ENCODE measurements around the gene PTPRG. TPM values are rescaled to one million over a fixed set of nuclear protein-coding genes. Genes with fewer than 3 reads are reported as not detected.
A peak's percentile ranks its signal among the peaks of the same experiment; 100 is the strongest.

PTPRG gene
- polyA plus RNA-seq, 1 donor (not counting 4 experiments of a cell fraction or from before 2014, with no cell fraction given): 12.1 TPM

DNA sequence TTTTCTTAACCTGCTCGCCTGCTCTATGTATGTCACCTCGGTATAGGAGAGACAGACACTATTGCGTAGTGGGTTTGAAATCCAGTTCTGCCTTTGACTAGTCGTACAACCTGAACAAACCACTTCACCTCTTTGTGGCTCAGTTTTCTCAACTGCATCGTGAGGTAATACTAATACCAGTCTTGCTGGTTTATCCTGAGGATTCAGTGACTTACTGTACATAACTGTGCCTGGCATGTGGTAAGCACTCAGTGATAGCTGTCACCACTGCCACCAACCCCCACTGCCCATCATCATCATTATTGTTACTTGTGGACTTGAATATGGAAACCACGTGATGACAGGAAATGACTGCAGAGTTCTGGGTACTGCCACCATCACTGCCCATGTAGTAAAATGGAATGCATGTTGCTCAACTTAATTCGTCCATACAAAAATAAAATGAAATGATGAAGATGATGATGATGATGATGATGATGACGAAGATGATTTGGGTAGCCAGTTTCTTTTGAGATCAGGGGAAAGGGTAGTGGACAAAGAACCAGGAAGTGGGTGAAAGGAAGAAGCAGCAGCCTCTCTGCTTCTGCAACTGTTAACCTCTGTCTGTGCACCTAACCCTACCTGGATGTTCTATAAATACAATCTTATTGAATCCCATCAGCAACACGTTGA lies 583.9 kb downstream of the PTPRG start:
- peaks cover 6% of the 10 kb centered on the region for H3K4me1 ChIP-seq (ENCODE audit: control insufficient read depth, extremely low read depth, insufficient read depth, low read length)
- no peaks in the 10 kb centered on the region for H3K79me2 ChIP-seq (ENCODE audit: control insufficient read depth, insufficient read depth, low read length)
- H4K20me1 ChIP-seq (ENCODE audit: control insufficient read depth, extremely low read depth, insufficient read depth, low read length): no peaks in the 10 kb centered on the region
- no peak for TF ChIP-seq EZH2 (IDR thresholded peaks at IDR 0.05; ENCODE audit: low read length)
- TF ChIP-seq, protein P1, sequence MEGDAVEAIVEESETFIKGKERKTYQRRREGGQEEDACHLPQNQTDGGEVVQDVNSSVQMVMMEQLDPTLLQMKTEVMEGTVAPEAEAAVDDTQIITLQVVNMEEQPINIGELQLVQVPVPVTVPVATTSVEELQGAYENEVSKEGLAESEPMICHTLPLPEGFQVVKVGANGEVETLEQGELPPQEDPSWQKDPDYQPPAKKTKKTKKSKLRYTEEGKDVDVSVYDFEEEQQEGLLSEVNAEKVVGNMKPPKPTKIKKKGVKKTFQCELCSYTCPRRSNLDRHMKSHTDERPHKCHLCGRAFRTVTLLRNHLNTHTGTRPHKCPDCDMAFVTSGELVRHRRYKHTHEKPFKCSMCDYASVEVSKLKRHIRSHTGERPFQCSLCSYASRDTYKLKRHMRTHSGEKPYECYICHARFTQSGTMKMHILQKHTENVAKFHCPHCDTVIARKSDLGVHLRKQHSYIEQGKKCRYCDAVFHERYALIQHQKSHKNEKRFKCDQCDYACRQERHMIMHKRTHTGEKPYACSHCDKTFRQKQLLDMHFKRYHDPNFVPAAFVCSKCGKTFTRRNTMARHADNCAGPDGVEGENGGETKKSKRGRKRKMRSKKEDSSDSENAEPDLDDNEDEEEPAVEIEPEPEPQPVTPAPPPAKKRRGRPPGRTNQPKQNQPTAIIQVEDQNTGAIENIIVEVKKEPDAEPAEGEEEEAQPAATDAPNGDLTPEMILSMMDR (optimal IDR thresholded peaks at IDR 0.05 in 1 of 3, IDR thresholded peaks at IDR 0.05 in 1 of 3, conservative IDR thresholded peaks at IDR 0.05 in 1 of 3; ENCODE audit: extremely low read depth in 1 of 3, insufficient read depth in 2 of 3, low read length in 3 of 3): no peak
- no peak overlapping the region for H3K4me3 ChIP-seq (ENCODE audit: control insufficient read depth in 2 of 3, extremely low read depth in 1 of 3, insufficient read depth in 2 of 3, low read depth in 1 of 3, low read length in 3 of 3)
- H2AFZ ChIP-seq (ENCODE audit: control insufficient read depth, low read length): no peak overlapping the region
- H3K27ac ChIP-seq (ENCODE audit: control insufficient read depth, insufficient read depth, low read length): no peak overlapping the region
- FAIRE-seq (no peak), DNase-seq (ENCODE audit: low read depth, low spot score) (no peak)
- H3K9ac ChIP-seq (ENCODE audit: control insufficient read depth, extremely low read depth, insufficient read depth, low read length): no peak overlapping the region
- H3K27me3 ChIP-seq (ENCODE audit: control insufficient read depth, extremely low read depth, insufficient read depth, low read length): no peaks in the 10 kb centered on the region
- no peaks in the 10 kb centered on the region for H3K9me1 ChIP-seq (ENCODE audit: control insufficient read depth, extremely low read depth, insufficient read depth, low read length)
- no peaks in the 10 kb centered on the region for H3K9me3 ChIP-seq (ENCODE audit: control insufficient read depth, low read depth, low read length)
- dilution Hi-C loops (cut with MboI; ENCODE audit: extremely low pct_ligation_motif_present, low sequenced_read_pairs): no loop called here
- H3K36me3 ChIP-seq (ENCODE audit: control insufficient read depth in 2 of 2, extremely low read depth in 1 of 2, insufficient read depth in 2 of 2, low read length in 2 of 2): peaks cover 0 to 4% of the 10 kb centered on the region in 2 experiments
- H3K4me2 ChIP-seq (ENCODE audit: control insufficient read depth, extremely low read depth, insufficient read depth, low read depth, low read length): no peak overlapping the region

DNA sequence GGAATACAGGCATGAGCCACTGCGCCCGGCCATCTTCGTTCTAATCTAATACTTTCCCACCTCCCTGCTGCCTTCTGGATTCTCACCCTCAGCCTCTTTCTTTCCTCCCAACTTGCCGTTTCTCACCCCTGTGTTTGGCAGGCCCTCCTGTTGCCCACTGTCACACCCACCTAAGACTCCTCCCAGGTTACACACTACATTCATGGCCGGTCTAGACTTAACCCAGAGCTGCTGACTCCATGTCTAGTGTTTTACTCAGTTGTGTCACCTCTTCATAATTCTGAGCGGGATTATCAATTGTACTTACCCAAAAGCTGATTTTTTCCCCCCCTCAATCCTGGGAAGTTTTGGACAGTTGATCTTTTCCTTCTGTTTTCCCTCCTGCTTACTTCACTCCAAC lies 588.2 kb downstream of the PTPRG start:
- Histone ChIP-seq H2AFZ (ENCODE audit: control insufficient read depth, low read length) (peak overlapping the region; percentile 10), H3K27ac (ENCODE audit: control insufficient read depth, insufficient read depth, low read length) (no peak overlapping the region), H3K27me3 (ENCODE audit: control insufficient read depth, extremely low read depth, insufficient read depth, low read length) (no peaks in the 10 kb centered on the region), H4K20me1 (ENCODE audit: control insufficient read depth, extremely low read depth, insufficient read depth, low read length) (no peaks in the 10 kb centered on the region), H3K9me1 (ENCODE audit: control insufficient read depth, extremely low read depth, insufficient read depth, low read length) (no peaks in the 10 kb centered on the region), H3K4me3 (ENCODE audit: control insufficient read depth in 2 of 3, extremely low read depth in 1 of 3, insufficient read depth in 2 of 3, low read depth in 1 of 3, low read length in 3 of 3) (no peak overlapping the region), H3K9me3 (ENCODE audit: control insufficient read depth, low read depth, low read length) (no peaks in the 10 kb centered on the region), H3K4me2 (ENCODE audit: control insufficient read depth, extremely low read depth, insufficient read depth, low read depth, low read length) (no peak overlapping the region), H3K79me2 (ENCODE audit: control insufficient read depth, insufficient read depth, low read length) (no peaks in the 10 kb centered on the region), H3K4me1 (ENCODE audit: control insufficient read depth, extremely low read depth, insufficient read depth, low read length) (peaks cover 6% of the 10 kb centered on the region), H3K36me3 (ENCODE audit: control insufficient read depth in 2 of 2, extremely low read depth in 1 of 2, insufficient read depth in 2 of 2, low read length in 2 of 2) (peaks cover 0 to 4% of the 10 kb centered on the region in 2 experiments), H3K9ac (ENCODE audit: control insufficient read depth, extremely low read depth, insufficient read depth, low read length) (no peak overlapping the region)
- dilution Hi-C loops (cut with MboI; ENCODE audit: extremely low pct_ligation_motif_present, low sequenced_read_pairs): no loop called here
- no peak for DNase-seq (ENCODE audit: low read depth, low spot score)
- FAIRE-seq: no peak
- TF ChIP-seq, protein P1 (optimal IDR thresholded peaks at IDR 0.05 in 1 of 3, IDR thresholded peaks at IDR 0.05 in 1 of 3, conservative IDR thresholded peaks at IDR 0.05 in 1 of 3; ENCODE audit: extremely low read depth in 1 of 3, insufficient read depth in 2 of 3, low read length in 3 of 3): no peak
- TF ChIP-seq EZH2 (IDR thresholded peaks at IDR 0.05; ENCODE audit: low read length): no peak

Data from keratinocyte (primary cell).